MCF 10A (cell line): ENCODE results near the gene NADK2. TPM values are rescaled to one million over a fixed set of nuclear protein-coding genes. Genes with fewer than 3 reads are reported as not detected.

Experiments used
- BruUV-seq: library from RNA; stranded (reverse); fragments of 400-500 nt; replicated peaks from 2 replicates; lab custom pipeline; 2021; lab: Mats Ljungman, UMichigan
- CTCF ChIA-PET: fragments of 300-600 bp; sonication (Branson Sonifier 250); formaldehyde crosslinking; extraction: SDS; loops from one replicate; lab custom pipeline; 2021; ENCODE audit warnings: antibody characterized with exemption, inconsistent platforms; lab: Yijun Ruan, JAX
- POLR2A ChIA-PET: fragments of 300-600, 350-650 bp; sonication (Branson Sonifier 250); formaldehyde crosslinking; extraction: SDS; loops from one replicate; lab custom pipeline; 2020; ENCODE audit warnings: antibody characterized with exemption, inconsistent platforms; lab: Yijun Ruan, JAX
- DNase-seq: peaks from one replicate; pipeline ENCODE4 v3.0.0-alpha.2; 2018; ENCODE audit not compliant: unreplicated experiment
- H3K27ac Mint-ChIP-seq: one replicate; pipeline ENCODE4 v1.8.0; 2022; ENCODE audit warnings: mild to moderate bottlenecking, low read depth, mixed read lengths; ENCODE audit not compliant: unreplicated experiment
- H3K27me3 Mint-ChIP-seq: one replicate; pipeline ENCODE4 v1.8.0; 2022; ENCODE audit warnings: mixed read lengths; ENCODE audit not compliant: insufficient read depth, unreplicated experiment
- H3K36me3 Mint-ChIP-seq: one replicate; pipeline ENCODE4 v1.8.0; 2022; ENCODE audit warnings: mild to moderate bottlenecking, moderate library complexity, mixed read lengths; ENCODE audit not compliant: insufficient read depth, unreplicated experiment
- H3K4me1 Mint-ChIP-seq: one replicate; pipeline ENCODE4 v1.8.0; 2022; ENCODE audit warnings: mixed read lengths; ENCODE audit not compliant: insufficient read depth, unreplicated experiment
- H3K4me3 Mint-ChIP-seq: one replicate; pipeline ENCODE4 v1.8.0; 2022; ENCODE audit warnings: mild to moderate bottlenecking, moderate library complexity, mixed read lengths; ENCODE audit not compliant: unreplicated experiment
- H3K9me3 Mint-ChIP-seq: one replicate; pipeline ENCODE4 v1.8.0; 2022; ENCODE audit warnings: mixed read lengths; ENCODE audit not compliant: unreplicated experiment
- intact Hi-C: fragments of 100-400 bp; cut with micrococcal nuclease; formaldehyde crosslinking; loops from 2 replicates; pipeline ENCODE4 v1.14.1; 2022
- total RNA-seq: library from RNA; stranded (reverse); gene quantifications from 2 replicates; pipeline ENCODE4 v1.2.3, GENCODE V29; 2022
- TF ChIP-seq, protein P1 (sequence below): fragments of 200-600 bp; IDR thresholded peaks from one replicate; pipeline ENCODE4 v1.8.0; 2022; ENCODE audit warnings: antibody characterized with exemption, mild to moderate bottlenecking; ENCODE audit not compliant: unreplicated experiment

NADK2 gene
- total RNA-seq, 1 experiment from 2014 or later, result 37.1 TPM

DNA sequence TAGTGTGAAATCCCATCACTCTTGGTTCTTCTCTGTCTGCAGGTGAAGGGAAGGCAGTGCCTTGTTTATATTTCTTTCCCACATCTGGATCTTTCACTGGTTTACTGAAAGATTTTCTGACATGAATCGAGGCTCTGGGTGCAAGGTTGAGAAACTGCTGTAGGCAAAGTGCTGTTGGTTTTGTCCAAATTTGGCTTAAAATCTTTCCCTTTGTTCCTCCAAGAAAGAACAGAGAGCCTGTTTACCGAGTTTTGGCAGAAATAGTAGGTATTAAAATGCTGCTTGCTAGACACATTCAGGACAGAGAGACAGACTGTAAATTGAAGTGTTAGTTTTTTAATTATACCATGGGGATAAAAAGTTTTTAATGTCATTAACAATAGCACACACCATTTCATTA is 68.3 kb downstream of the NADK2 start:
- Mint-ChIP-seq H3K9me3 (no peaks in the 10 kb centered on the region), H3K4me1 (no peaks in the 10 kb centered on the region), H3K36me3 (peaks cover 65% of the 10 kb centered on the region), H3K27ac (no peak overlapping the region), H3K4me3 (no peak overlapping the region), H3K27me3 (no peaks in the 10 kb centered on the region)
- BruUV-seq, result no TSS peak
- ChIA-PET CTCF (interaction anchor here (0.7 kb wide), 1 partner anchor 19 kb away, joined by 3 read pairs; no protein-coding TSS in a partner anchor), POLR2A (no interaction called here)
- no peak for DNase-seq
- intact Hi-C loops, result no loop called here
- TF ChIP-seq, protein P1, sequence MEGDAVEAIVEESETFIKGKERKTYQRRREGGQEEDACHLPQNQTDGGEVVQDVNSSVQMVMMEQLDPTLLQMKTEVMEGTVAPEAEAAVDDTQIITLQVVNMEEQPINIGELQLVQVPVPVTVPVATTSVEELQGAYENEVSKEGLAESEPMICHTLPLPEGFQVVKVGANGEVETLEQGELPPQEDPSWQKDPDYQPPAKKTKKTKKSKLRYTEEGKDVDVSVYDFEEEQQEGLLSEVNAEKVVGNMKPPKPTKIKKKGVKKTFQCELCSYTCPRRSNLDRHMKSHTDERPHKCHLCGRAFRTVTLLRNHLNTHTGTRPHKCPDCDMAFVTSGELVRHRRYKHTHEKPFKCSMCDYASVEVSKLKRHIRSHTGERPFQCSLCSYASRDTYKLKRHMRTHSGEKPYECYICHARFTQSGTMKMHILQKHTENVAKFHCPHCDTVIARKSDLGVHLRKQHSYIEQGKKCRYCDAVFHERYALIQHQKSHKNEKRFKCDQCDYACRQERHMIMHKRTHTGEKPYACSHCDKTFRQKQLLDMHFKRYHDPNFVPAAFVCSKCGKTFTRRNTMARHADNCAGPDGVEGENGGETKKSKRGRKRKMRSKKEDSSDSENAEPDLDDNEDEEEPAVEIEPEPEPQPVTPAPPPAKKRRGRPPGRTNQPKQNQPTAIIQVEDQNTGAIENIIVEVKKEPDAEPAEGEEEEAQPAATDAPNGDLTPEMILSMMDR, result no peak

DNA sequence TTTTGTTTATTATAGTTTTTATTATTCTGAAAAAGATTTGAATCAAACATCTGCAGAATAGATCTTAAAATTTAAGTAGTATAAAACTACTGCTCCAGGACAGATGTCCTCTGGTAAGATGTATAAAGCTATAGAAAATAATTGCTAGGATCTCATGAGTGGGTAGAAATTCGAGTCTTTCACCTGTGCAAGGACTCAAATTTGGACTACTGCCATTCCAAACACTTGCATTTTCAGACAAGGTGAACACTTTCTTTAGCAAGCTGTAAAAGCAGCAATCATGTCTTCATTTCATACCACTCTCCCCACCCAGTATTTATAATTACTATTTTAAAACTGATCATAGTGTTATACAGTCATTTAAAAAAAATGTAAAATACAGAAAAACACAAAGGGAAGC is 69.1 kb downstream of the NADK2 start:
- CTCF ChIA-PET, result interaction anchor here (0.7 to 1.2 kb wide), 3 partner anchors 14 to 94 kb away, joined by 3 to 4 read pairs (median 3); no protein-coding TSS in a partner anchor
- BruUV-seq, result no TSS peak
- DNase-seq, result no peak
- Mint-ChIP-seq H3K27ac (no peak overlapping the region), H3K9me3 (no peaks in the 10 kb centered on the region), H3K4me1 (no peaks in the 10 kb centered on the region), H3K4me3 (no peak overlapping the region), H3K27me3 (no peaks in the 10 kb centered on the region), H3K36me3 (peaks cover 66% of the 10 kb centered on the region)
- POLR2A ChIA-PET, result no interaction called here
- intact Hi-C loops, result no loop called here
- TF ChIP-seq, protein P1, result no peak

DNA sequence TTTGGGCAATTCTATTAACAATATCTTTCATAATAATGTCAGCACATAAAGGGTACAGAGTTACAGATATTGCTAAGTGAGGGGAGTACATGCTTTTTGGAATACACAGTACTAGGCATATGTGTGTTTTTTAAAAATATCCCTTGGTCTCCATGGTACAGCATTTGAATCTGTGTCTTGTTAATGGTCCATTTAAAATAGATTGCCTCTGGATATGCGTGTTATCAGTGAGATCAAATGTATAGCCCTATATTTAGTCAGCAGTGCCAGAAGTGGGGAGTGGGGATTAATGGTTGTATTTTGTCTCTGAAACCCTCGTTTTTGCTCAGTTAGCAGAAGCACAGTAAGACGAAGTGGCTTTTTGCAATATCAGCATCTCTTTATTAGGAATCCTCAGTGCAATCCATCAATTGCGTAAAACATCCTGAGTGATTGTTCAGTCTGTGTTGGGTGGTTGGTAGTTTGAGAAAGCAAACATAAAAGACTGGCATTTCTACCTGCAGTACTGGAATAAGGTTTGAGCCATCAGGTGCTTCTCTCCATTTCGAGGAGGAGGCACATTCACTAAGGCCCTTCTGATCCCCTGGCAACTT is 70.8 kb downstream of the NADK2 start:
- no peaks in the 10 kb centered on the region for H3K27me3 Mint-ChIP-seq
- H3K9me3 Mint-ChIP-seq, result no peaks in the 10 kb centered on the region
- H3K4me1 Mint-ChIP-seq, result no peaks in the 10 kb centered on the region
- POLR2A ChIA-PET, result interaction anchor here (0.7 kb wide), 1 partner anchor 329 kb away, joined by 3 read pairs; no protein-coding TSS in a partner anchor
- CTCF ChIA-PET, result interaction anchor here (0.5 to 3.9 kb wide), 3 partner anchors 8 to 1272 kb away, joined by 3 to 19 read pairs (median 3); no protein-coding TSS in a partner anchor
- H3K36me3 Mint-ChIP-seq, result peaks cover 71% of the 10 kb centered on the region
- H3K27ac Mint-ChIP-seq, result no peak overlapping the region
- no peak for DNase-seq
- H3K4me3 Mint-ChIP-seq, result no peak overlapping the region
- intact Hi-C loops, result no loop called here
- TF ChIP-seq, protein P1, result no peak
- BruUV-seq, result no TSS peak

DNA sequence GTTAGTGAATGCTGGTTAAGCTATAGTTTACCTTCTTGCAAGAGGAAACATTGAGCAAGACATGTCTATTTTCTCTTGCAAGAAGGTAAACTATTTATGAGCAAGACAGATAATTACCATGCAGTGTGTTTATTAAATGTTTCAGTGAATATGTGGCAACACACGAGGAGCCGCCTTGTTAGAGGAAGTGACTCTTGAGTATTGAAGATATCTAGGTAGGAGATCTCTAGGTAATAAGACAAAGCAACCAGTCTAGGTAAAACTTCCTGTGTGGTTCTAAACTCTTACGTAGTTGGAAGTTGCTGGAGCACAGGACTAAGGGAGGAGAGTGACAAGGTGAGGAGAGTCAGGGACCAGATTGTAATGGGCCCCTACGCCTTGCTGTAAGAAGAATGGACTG is 73.0 kb downstream of the NADK2 start:
- no peak for DNase-seq
- intact Hi-C loops, result no loop called here
- ChIA-PET POLR2A (interaction anchor here (0.8 kb wide), 1 partner anchor 59 kb away, joined by 3 read pairs; no protein-coding TSS in a partner anchor), CTCF (interaction anchor here (0.9 to 3.9 kb wide), 3 partner anchors 10 to 205 kb away, joined by 3 to 19 read pairs (median 4); no protein-coding TSS in a partner anchor)
- Mint-ChIP-seq H3K9me3 (no peaks in the 10 kb centered on the region), H3K4me3 (no peak overlapping the region), H3K36me3 (peaks cover 72% of the 10 kb centered on the region), H3K4me1 (no peaks in the 10 kb centered on the region), H3K27me3 (no peaks in the 10 kb centered on the region), H3K27ac (no peak overlapping the region)
- BruUV-seq, result no TSS peak
- TF ChIP-seq, protein P1, result no peak
